GM12873 (cell line): ENCODE results near the gene PDE9A.

ENCODE experiments used
- CTCF ChIP-seq: IDR thresholded peaks from 2 replicates; pipeline ENCODE4 v1.5.1; 2012; ENCODE audit warnings: low read depth, mild to moderate bottlenecking, moderate library complexity, low read length, control low read depth; ENCODE audit not compliant: insufficient read depth; ENCODE audit errors: missing control alignments

Gene PDE9A

GRCh38 chr21:42624095-42624790 lies 29.2 kb upstream of the PDE9A start:
- no peak for TF ChIP-seq CTCF

- TF ChIP-seq CTCF, result no peak
Observed at GRCh38 chr21:42624936-42625335, 28.5 kb upstream of the PDE9A start.

DNA sequence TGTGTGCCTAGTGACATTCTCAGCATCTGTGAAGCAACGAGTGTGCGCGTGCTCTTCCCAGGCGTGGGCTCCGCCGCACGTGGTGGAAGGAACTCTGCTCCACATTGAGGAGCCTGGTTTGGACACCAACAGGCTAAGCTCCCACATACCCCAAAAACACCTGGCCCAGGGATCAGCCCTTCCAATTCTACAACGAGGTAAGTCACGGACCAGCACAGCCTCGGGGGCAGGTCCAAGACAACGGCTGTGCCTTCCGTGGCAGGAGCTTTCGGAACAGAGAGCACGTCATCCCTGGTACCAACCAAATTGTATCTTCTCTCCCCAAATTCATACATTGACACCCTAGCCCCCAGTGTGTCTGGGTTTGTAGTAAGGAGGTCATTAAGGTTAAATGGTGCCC lies 27.2 kb upstream of the PDE9A start:
- TF ChIP-seq CTCF, result no peak

- TF ChIP-seq CTCF, result no peak
Observed at GRCh38 chr21:42627527-42628289, 25.7 kb upstream of the PDE9A start.

- TF ChIP-seq CTCF, result no peak
Observed at GRCh38 chr21:42629933-42630589, 23.4 kb upstream of the PDE9A start.

DNA sequence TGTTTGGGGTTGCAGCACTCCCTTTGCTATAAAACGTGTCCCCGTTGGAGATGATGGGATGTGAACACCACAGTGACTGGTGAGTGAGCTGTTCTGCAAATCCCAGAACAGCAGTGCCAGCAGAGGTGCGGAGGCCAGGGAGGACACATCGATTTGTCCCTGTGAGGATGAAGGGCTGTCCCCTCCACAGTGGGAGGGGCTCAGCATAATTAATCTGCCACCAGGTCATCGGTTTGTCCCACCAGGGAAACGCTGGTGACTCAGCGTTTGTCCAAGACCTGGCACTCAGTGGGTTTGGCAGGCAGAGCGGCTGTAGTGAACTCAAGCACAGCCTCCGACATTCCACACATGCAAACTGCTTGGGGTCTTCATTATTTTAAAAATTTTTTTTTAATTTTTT lies 22.8 kb upstream of the PDE9A start:
- TF ChIP-seq CTCF, result no peak

DNA sequence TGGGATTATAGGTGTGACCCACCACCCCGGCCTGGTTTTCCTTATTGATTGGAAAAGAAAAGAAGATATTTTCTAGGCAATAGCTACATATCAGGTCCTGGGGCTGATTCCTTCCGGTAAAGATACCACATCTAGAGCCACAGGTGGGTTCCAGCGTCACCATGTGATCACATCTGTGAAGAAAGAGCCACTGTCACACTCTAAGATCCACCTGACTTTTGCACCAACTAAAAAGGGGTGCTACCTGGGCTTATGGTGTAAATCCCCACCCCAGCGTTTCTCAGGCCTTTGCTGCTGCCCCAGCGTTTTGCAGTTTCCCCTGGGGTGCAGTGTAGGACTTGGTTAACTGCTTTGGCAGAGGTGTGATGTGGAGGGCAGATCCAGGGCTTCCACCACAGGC lies 22.3 kb upstream of the PDE9A start:
- TF ChIP-seq CTCF, result no peak
